ENCODE results near the gene MEIOB. TPM values are rescaled to one million over a fixed set of nuclear protein-coding genes. Genes with fewer than 3 reads are reported as not detected.

The MEIOB gene
- total RNA-seq, 1 experiment from 2014 or later = 1.3 TPM

GRCh38 chr16:1911467-1912214 is 39.7 kb upstream of the MEIOB start:
- Histone ChIP-seq H3K4ac (ENCODE audit: low read depth, low read length) (no peak overlapping the region), H3K14ac (ENCODE audit: insufficient read depth, low read length) (no peak overlapping the region), H3K56ac (ENCODE audit: insufficient read length, low read depth, low read length) (no peak overlapping the region), H3K4me2 (ENCODE audit: insufficient read depth, insufficient read length, low read length) (no peak overlapping the region), H3K79me1 (ENCODE audit: insufficient read depth, low read depth, low read length, poor library complexity, severe bottlenecking) (no peaks in the 10 kb centered on the region), H4K5ac (ENCODE audit: insufficient read length, low read depth, low read length) (no peak overlapping the region), H3K79me2 (ENCODE audit: insufficient read depth, low read length) (no peaks in the 10 kb centered on the region), H3K9ac (ENCODE audit: extremely low read depth, insufficient read length, low read length) (no peak overlapping the region), H3K18ac (ENCODE audit: insufficient read length, low read depth, low read length) (no peak overlapping the region), H4K8ac (replicated peaks; ENCODE audit: insufficient read length, low read depth, low read length) (no peak overlapping the region), H2BK5ac (ENCODE audit: insufficient read length, low read length) (no peak overlapping the region), H3K27me3 (ENCODE audit: insufficient read depth, low read length) (peaks cover 7% of the 10 kb centered on the region; the same call in 1 of the 2 replicates), H4K20me1 (ENCODE audit: control insufficient read depth, insufficient read depth, insufficient read length) (no peaks in the 10 kb centered on the region), H2AFZ (ENCODE audit: low read length) (no peak overlapping the region), H2AK5ac (ENCODE audit: insufficient read length, low read length) (no peak overlapping the region), H3K27ac (ENCODE audit: insufficient read length, low read depth, low read length) (no peak overlapping the region), H3K9me3 (ENCODE audit: control insufficient read depth, low read depth, low read length) (no peaks in the 10 kb centered on the region), H3K4me1 (ENCODE audit: insufficient read depth, low read length) (no peaks in the 10 kb centered on the region; the same call in 1 of the 2 replicates), H2BK20ac (ENCODE audit: low read depth, low read length, poor library complexity, severe bottlenecking) (no peak overlapping the region), H3K23ac (ENCODE audit: insufficient read length, low read depth, low read length) (no peak overlapping the region), H2BK15ac (ENCODE audit: low read depth, low read length) (no peak overlapping the region; the same call in 1 of the 2 replicates), H3K23me2 (ENCODE audit: insufficient read length, low read depth, low read length, poor library complexity, severe bottlenecking) (no peaks in the 10 kb centered on the region), H2BK12ac (ENCODE audit: insufficient read length, low read depth, low read length) (no peak overlapping the region), H2BK120ac (ENCODE audit: low read depth, low read length, poor library complexity, severe bottlenecking) (no peak overlapping the region), H4K91ac (ENCODE audit: insufficient read length, low read depth, low read length) (no peak overlapping the region), H3T11ph (ENCODE audit: low read length) (no peak overlapping the region)
- Mint-ChIP-seq H3K4me1 (peaks cover under 1 to 43% of the 10 kb centered on the region in 2 experiments), H3K36me3 (ENCODE audit: insufficient read depth in 1 of 3, low read depth in 3 of 3) (no peaks in the 10 kb centered on the region; a peak in 1 of 7 replicates), H3K27me3 (ENCODE audit: low read depth) (peaks cover 37% of the 10 kb centered on the region), H3K4me3 (no peak overlapping the region), H3K9me3 (no peaks in the 10 kb centered on the region), H3K27ac (no peak overlapping the region)
- DNase-seq = peak; percentile 26
- WGBS (ENCODE audit: extremely low coverage, insufficient read length, low lambda C conversion rate) = no CpG with 5 or more reads among the region's 59 CpGs
- TF ChIP-seq CTCF (conservative IDR thresholded peaks at IDR 0.05) = no peak

Data from H9 (cell line).